Progenitor cell of endocrine pancreas (in vitro differentiated cells): ENCODE measurements around the gene PRMT7. TPM values are rescaled to one million over a fixed set of nuclear protein-coding genes. Genes with fewer than 3 reads are reported as not detected.
A peak's percentile ranks its signal among the peaks of the same experiment; 100 is the strongest.

ENCODE experiments used
- DNase-seq: peaks from one replicate; pipeline ENCODE4 v3.0.0; 2021; ENCODE audit warnings: low spot score; ENCODE audit not compliant: unreplicated experiment
- H3K27ac Mint-ChIP-seq: 2 replicates; pipeline ENCODE4 v1.8.0; 2021; ENCODE audit warnings: mild to moderate bottlenecking, moderate library complexity, mixed read lengths
- H3K27me3 Mint-ChIP-seq: 2 replicates; pipeline ENCODE4 v1.8.0; 2021; ENCODE audit warnings: mixed read lengths
- H3K36me3 Mint-ChIP-seq: 2 replicates; pipeline ENCODE4 v1.8.0; 2022; ENCODE audit warnings: mixed read lengths; ENCODE audit not compliant: insufficient read depth
- H3K4me1 Mint-ChIP-seq: 2 replicates; pipeline ENCODE4 v1.8.0; 2021; ENCODE audit warnings: low read depth, mixed read lengths
- H3K4me3 Mint-ChIP-seq: 2 replicates; pipeline ENCODE4 v1.8.0; 2021; ENCODE audit warnings: low read depth, mild to moderate bottlenecking, moderate library complexity, mixed read lengths
- H3K9me3 Mint-ChIP-seq: 2 replicates; pipeline ENCODE4 v1.8.0; 2021; ENCODE audit warnings: low read depth, mixed read lengths
- CTCF ChIP-seq: fragments of 200-600 bp; sonication (generic); IDR thresholded peaks from one replicate; pipeline ENCODE4 v1.5.0; 2021; ENCODE audit warnings: antibody characterized with exemption, mild to moderate bottlenecking; ENCODE audit not compliant: unreplicated experiment
- total RNA-seq: library from RNA; stranded (reverse); gene quantifications from 2 replicates; pipeline ENCODE4 v1.2.1, GENCODE V29; 2021

Gene PRMT7
- total RNA-seq, 1 donor from 2014 or later = 60.0 TPM

- Mint-ChIP-seq H3K36me3 (no peaks in the 10 kb centered on the region), H3K27ac (no peak overlapping the region), H3K4me3 (no peak overlapping the region), H3K4me1 (peaks cover 6% of the 10 kb centered on the region), H3K27me3 (peaks cover 7% of the 10 kb centered on the region), H3K9me3 (no peaks in the 10 kb centered on the region)
- TF ChIP-seq CTCF = no peak
- no peak for DNase-seq
Observed at GRCh38 chr16:68403704-68404103, 92.9 kb downstream of the PRMT7 start.

GRCh38 chr16:68404736-68405345, 94.0 kb downstream of the PRMT7 start:
- no peaks in the 10 kb centered on the region for H3K9me3 Mint-ChIP-seq
- peaks cover 7% of the 10 kb centered on the region for H3K27me3 Mint-ChIP-seq
- no peaks in the 10 kb centered on the region for H3K36me3 Mint-ChIP-seq
- no peak overlapping the region for H3K27ac Mint-ChIP-seq
- H3K4me1 Mint-ChIP-seq = peaks cover 6% of the 10 kb centered on the region
- DNase-seq = no peak
- no peak overlapping the region for H3K4me3 Mint-ChIP-seq
- TF ChIP-seq CTCF = no peak

GRCh38 chr16:68406458-68407152, 95.8 kb downstream of the PRMT7 start:
- no peak for DNase-seq
- peaks cover 10% of the 10 kb centered on the region for H3K27me3 Mint-ChIP-seq
- H3K4me1 Mint-ChIP-seq = peaks cover 6% of the 10 kb centered on the region
- H3K9me3 Mint-ChIP-seq = no peaks in the 10 kb centered on the region
- no peak for TF ChIP-seq CTCF
- H3K4me3 Mint-ChIP-seq = peak overlapping the region; percentile 40
- no peaks in the 10 kb centered on the region for H3K36me3 Mint-ChIP-seq
- peak overlapping the region; percentile 18 for H3K27ac Mint-ChIP-seq

Other genes starting within 250 kb of the PRMT7 start
- gene NFATC3, start 225.6 kb upstream of the PRMT7 start, total RNA-seq = 48.7 and 51.8 TPM in 2 replicates
- gene ESRP2, start 74.9 kb upstream of the PRMT7 start, total RNA-seq = 82.3 and 88.6 TPM in 2 replicates
- gene PLA2G15, start 65.6 kb upstream of the PRMT7 start, total RNA-seq = 18.8 and 20.9 TPM in 2 replicates
- 11.3 and 11.6 TPM in 2 replicates for gene SLC7A6, start 46.5 kb upstream of the PRMT7 start, total RNA-seq
- 23.9 and 25.9 TPM in 2 replicates for gene SLC7A6OS, start 73 bp upstream of the PRMT7 start, total RNA-seq
- gene SMPD3, start 137.5 kb downstream of the PRMT7 start, total RNA-seq = 1.7 and 2.8 TPM in 2 replicates
- gene ZFP90, start 228.3 kb downstream of the PRMT7 start, total RNA-seq = 58.6 and 60.3 TPM in 2 replicates